Gastroesophageal sphincter (tissue), 3 donors: Measurements from ENCODE around the gene TMEM41A.

Experiments
- EP300 ChIP-seq: sonication (generic); formaldehyde crosslinking; IDR thresholded peaks from one replicate; pipeline ENCODE4 v1.6.1; 2017; ENCODE audit warnings: antibody characterized with exemption, mild to moderate bottlenecking
- POLR2A ChIP-seq, 2 donors: fragments of 450-650 bp; IDR thresholded peaks; one replicate each; pipeline ENCODE4 v1.6.1; 2017; ENCODE audit warnings: antibody characterized with exemption in 2 of 2, mild to moderate bottlenecking in 2 of 2, moderate library complexity in 1 of 2
- POLR2AphosphoS5 ChIP-seq: sonication (generic); formaldehyde crosslinking; IDR thresholded peaks from one replicate; pipeline ENCODE4 v1.6.1; 2017; ENCODE audit warnings: antibody characterized with exemption
- TF ChIP-seq, protein P1 (sequence below), 4 experiments: fragments of 200-600 bp in 2 of 4; fragments of 450-650 bp in 2 of 4; sonication (generic) in 1 of 4; IDR thresholded peaks; one replicate each; pipeline ENCODE4 v1.5.1; 2017 to 2019; ENCODE audit warnings: antibody characterized with exemption in 4 of 4, mild to moderate bottlenecking in 2 of 4, moderate library complexity in 2 of 4

DNA sequence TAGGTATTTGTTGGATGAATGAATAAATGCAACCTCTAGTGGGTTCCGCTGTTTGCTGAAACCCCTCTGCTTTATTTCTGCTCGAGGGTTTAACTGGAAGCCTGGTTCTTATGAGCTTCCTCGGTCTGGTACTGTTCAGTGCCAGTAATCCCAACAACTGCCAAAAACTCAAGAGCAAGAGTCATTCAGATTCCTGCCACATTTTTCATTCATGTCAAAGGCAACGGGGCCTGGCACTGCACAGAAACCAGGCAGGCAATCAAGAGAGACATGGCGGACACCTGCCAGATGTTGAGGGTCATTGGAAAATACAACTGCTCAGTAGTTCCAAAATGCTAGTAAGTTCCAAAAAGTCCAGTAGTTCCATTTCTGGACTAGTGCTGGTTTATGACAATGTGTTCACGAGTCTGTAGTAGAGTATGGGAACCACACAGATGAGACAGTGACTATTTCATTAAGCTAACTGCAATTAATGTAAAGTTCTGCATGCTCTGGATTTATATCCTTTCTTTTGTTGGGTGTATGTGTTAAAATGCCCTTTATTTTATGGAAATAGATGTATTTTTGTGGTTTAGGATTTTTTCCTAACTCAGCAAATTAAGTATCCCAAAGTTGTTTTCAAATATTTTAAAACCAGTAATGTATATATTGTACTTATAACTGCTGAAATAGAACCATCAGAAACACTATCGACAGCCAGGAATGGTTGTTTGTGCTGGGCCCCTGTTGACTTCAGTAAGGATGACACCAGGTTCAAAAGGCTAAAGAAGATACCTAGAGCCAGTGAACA is 22.7 kb upstream of the TMEM41A start:
- TF ChIP-seq, protein P1, sequence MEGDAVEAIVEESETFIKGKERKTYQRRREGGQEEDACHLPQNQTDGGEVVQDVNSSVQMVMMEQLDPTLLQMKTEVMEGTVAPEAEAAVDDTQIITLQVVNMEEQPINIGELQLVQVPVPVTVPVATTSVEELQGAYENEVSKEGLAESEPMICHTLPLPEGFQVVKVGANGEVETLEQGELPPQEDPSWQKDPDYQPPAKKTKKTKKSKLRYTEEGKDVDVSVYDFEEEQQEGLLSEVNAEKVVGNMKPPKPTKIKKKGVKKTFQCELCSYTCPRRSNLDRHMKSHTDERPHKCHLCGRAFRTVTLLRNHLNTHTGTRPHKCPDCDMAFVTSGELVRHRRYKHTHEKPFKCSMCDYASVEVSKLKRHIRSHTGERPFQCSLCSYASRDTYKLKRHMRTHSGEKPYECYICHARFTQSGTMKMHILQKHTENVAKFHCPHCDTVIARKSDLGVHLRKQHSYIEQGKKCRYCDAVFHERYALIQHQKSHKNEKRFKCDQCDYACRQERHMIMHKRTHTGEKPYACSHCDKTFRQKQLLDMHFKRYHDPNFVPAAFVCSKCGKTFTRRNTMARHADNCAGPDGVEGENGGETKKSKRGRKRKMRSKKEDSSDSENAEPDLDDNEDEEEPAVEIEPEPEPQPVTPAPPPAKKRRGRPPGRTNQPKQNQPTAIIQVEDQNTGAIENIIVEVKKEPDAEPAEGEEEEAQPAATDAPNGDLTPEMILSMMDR (IDR thresholded peaks at IDR 0.05): no peak
- no peak for TF ChIP-seq POLR2A (IDR thresholded peaks at IDR 0.05)
- no peak for TF ChIP-seq POLR2AphosphoS5
- TF ChIP-seq EP300: no peak
